K562 (cell line): ENCODE data around the gene ADAT3. TPM values are rescaled to one million over a fixed set of nuclear protein-coding genes. Genes with fewer than 3 reads are reported as not detected.
A peak's percentile ranks its signal among the peaks of the same experiment; 100 is the strongest.

Experiments
- FOXA3 ChIP-seq, 2 experiments: fragments of 450-650 bp in 1 of 2; sonication (generic) in 1 of 2; formaldehyde crosslinking; IDR thresholded peaks in 1 of 2; conservative IDR thresholded peaks in 1 of 2; 2 replicates each; pipeline versions ENCODE4 v1.4.0 to v1.8.0; 2020 to 2022; ENCODE audit warnings: mild to moderate bottlenecking in 2 of 2, missing genetic modification reagents in 1 of 2
- PHF21A ChIP-seq: fragments of 450-650 bp; IDR thresholded peaks from 2 replicates; pipeline ENCODE4 v1.6.1; 2017; ENCODE audit warnings: low read depth, borderline replicate concordance
- PTBP1 ChIP-seq: fragments of 200-400 bp; formaldehyde crosslinking; IDR thresholded peaks from 2 replicates; pipeline ENCODE4 v1.6.1; 2017; ENCODE audit warnings: low read depth, low read length
- REST ChIP-seq, 2 experiments: fragments of 450-650 bp; formaldehyde crosslinking in 1 of 2; IDR thresholded peaks; 2 replicates each; pipeline versions ENCODE4 v1.4.0 to v1.6.1; 2014 to 2020; ENCODE audit warnings: mild to moderate bottlenecking in 2 of 2, borderline replicate concordance in 1 of 2, low read depth in 1 of 2
- polyA plus RNA-seq, 8 experiments: library from polyadenylated mRNA; depleted of rRNA in 4 of 8; stranded (reverse) in 5 of 8; unstranded in 3 of 8; fragments of >200 nt; fragmentation: Nextera tagmentation in 2 of 8; fragmentation: Illumina TruSeq in 1 of 8; extraction: Ambion mirVana in 2 of 8; extraction: Trizol in 1 of 8; gene quantifications; 2 replicates each; pipeline versions ENCODE4 v1.2.1 to v1.2.3, GENCODE V29; 2011 to 2014; ENCODE audit warnings: inconsistent platforms in 1 of 8, missing spikeins in 1 of 8
- total RNA-seq, 7 experiments: library from RNA; depleted of rRNA in 6 of 7; stranded (reverse); fragments of >200 nt in 6 of 7; fragmentation: Illumina TruSeq in 2 of 7; extraction: Trizol in 2 of 7; gene quantifications; 2 replicates each; pipeline versions ENCODE4 v1.2.1 to v1.2.3, GENCODE V29; 2011 to 2021; ENCODE audit warnings: low replicate concordance in 1 of 7

The ADAT3 gene
- total and polyA plus RNA-seq, 9 of the 15 experiments (the other 6 are each of a cell fraction or from before 2014, with no cell fraction given), result 0.67 to 15.6 (median 7.8) TPM; not detected in 4

- no peak for TF ChIP-seq REST (IDR thresholded peaks at IDR 0.05; ENCODE audit: borderline replicate concordance)
- no peak for TF ChIP-seq REST (CRISPR knock-in tag; IDR thresholded peaks at IDR 0.05; ENCODE audit: low read depth)
- TF ChIP-seq PHF21A, result no peak
- TF ChIP-seq FOXA3 (CRISPR knock-in tag; conservative IDR thresholded peaks at IDR 0.05 in 1 of 2, IDR thresholded peaks at IDR 0.05 in 1 of 2), result no peak
- 0 out of 2 replicates have a peak, but pooled peaks have one; percentile 31 for TF ChIP-seq PTBP1
These were observed 39.1 kb downstream of the ADAT3 start (continued) for GRCh38 chr19:1944088-1944915.
